GM21737 (cell line): ENCODE measurements around the gene ABCC5.

Experiments
- ATAC-seq: cut with Tn5 transposase; IDR thresholded peaks from one replicate; pipeline ENCODE4 v1.9.1; 2021; ENCODE audit warnings: mild to moderate bottlenecking, moderate library complexity; ENCODE audit not compliant: unreplicated experiment

Gene ABCC5

GRCh38 chr3:183981990-183982644, 35.6 kb downstream of the ABCC5 start:
- no peak for ATAC-seq

GRCh38 chr3:183980403-183980802, 37.3 kb downstream of the ABCC5 start:
- ATAC-seq, result no peak

- no peak for ATAC-seq
These were observed 41.6 kb downstream of the ABCC5 start for GRCh38 chr3:183975981-183976662.

DNA sequence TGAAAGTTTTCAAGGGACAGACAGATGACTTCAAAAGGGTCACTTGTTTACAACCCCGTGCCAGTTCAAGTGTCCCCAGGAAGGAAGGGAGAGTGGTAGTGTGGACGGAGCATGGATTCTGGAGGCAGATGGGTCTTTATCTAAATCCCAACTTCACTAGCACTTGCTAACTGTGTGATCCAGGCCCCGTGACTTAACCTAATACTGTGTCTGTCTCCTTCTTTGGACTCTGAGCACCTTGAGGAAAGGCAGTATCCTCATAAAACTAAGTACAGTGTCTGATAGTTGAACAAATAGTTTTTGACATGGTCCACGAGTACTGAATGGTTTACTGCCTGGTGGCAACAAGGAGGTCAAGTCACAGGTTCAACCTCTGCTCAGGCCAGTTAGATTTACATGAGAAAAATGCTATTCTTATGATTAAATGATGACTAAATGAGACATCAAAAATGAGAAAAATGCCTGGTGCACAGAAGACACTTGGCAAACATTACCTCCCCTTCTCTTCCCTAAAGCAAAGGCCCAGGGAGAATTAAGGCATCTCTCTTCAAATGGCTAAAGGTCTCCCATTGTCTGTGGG, 48.9 kb downstream of the ABCC5 start:
- no peak for ATAC-seq

GRCh38 chr3:183967693-183968092, 50.0 kb downstream of the ABCC5 start:
- ATAC-seq, result no peak

- ATAC-seq, result no peak
These were observed 51.3 kb downstream of the ABCC5 start for GRCh38 chr3:183966361-183966791.

DNA sequence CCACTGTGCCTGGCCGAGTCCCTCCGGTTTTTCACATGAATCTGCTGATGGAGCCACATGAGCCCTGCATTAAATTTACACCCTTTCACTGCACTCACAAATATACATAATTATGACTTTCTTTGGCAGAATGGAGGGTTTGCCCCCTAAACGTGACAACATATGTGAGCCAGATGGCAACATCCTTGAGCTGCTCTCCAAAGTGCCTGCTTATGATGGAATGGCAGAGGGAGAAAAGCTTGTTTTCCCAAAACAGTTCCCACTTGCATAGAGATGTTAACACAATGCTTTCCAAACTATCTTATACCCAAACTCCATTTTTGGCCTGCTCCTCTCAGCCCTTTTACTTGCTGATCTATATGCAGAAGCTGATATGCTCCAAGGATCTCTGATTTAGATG, 54.9 kb downstream of the ABCC5 start:
- no peak for ATAC-seq

- ATAC-seq, result no peak
These were observed 58.5 kb downstream of the ABCC5 start for GRCh38 chr3:183959214-183959613.

GRCh38 chr3:183958775-183959174, 58.9 kb downstream of the ABCC5 start:
- no peak for ATAC-seq

DNA sequence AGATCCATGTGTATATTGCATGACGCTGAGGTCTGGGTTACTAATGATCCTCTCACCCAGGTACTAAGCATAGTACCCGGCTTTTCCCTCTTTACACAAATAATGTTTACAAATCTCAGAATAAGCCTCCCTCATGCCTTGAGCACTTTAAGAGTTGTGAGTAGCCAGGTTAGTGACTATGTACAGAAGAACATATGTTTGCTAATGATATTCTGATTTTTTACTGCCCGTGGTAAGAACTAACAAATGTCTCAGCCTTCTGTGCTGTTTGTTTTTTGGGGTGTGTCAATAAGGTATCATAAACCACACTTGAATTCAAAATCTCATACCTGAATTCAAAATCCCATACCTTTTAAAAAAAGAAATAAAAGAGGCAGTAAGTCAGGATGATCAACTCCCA, 59.5 kb downstream of the ABCC5 start:
- ATAC-seq, result no peak

DNA sequence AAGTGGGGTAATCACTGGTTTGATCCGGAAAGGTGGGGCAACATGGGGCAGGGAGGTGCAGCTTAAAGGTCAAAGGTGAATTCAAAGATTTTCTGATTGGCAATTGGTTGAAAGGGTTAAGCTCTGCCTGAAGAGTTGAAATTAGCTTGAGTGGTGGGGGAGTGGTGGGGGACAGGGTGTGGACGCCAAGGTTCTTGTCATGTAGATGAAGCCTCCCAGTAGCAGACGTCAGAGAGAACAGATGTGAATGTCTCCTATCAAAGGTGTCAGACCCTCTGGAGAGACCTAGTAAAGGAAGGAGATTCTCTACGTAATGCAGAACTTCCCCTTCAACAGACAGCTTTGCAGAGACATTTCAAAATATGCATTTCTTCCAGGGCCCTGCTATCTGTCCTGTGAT, 62.8 kb downstream of the ABCC5 start:
- ATAC-seq, result no peak

- ATAC-seq, result no peak
These were observed 64.1 kb downstream of the ABCC5 start for GRCh38 chr3:183953471-183954070.

- no peak for ATAC-seq
These were observed 66.2 kb downstream of the ABCC5 start for GRCh38 chr3:183951459-183951858.

GRCh38 chr3:183949690-183950089, 68.0 kb downstream of the ABCC5 start:
- ATAC-seq, result no peak

GRCh38 chr3:183946037-183946436, 71.6 kb downstream of the ABCC5 start:
- ATAC-seq, result no peak

GRCh38 chr3:183944775-183945174, 72.9 kb downstream of the ABCC5 start:
- no peak for ATAC-seq

- ATAC-seq, result no peak
These were observed 73.9 kb downstream of the ABCC5 start for GRCh38 chr3:183943739-183944138.

GRCh38 chr3:183941216-183941615, 76.5 kb downstream of the ABCC5 start:
- ATAC-seq, result no peak

- no peak for ATAC-seq
These were observed 79.9 kb downstream of the ABCC5 start for GRCh38 chr3:183937601-183938286.

- ATAC-seq, result no peak
These were observed 84.5 kb downstream of the ABCC5 start for GRCh38 chr3:183933160-183933559.

GRCh38 chr3:183931881-183932280, 85.8 kb downstream of the ABCC5 start:
- ATAC-seq, result no peak
